Measurements from ENCODE around the gene TNS3. TPM values are rescaled to one million over a fixed set of nuclear protein-coding genes. Genes with fewer than 3 reads are reported as not detected.

TNS3 gene
- total RNA-seq, 1 experiment from 2014 or later = 9.5 TPM

DNA sequence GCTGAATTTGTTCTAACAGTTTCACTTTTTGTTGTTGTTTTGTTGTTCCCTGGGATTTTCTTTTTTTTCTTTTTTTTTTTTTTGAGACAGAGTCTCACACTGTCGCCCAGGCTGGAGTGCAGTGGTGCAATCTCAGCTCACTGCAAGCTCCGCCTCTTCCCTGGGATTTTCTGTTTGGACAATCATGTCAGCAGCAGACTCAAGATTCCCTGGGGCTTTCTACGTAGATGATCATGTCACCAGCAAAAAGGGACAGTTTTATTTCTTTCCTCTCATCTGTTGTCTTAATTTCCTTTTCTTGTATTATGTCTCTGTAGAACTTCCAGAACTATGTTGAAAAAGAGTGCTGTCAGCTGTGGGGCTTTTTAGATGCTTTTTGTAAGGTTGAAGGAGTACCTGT is 241.4 kb downstream of the TNS3 start:
- Mint-ChIP-seq H3K9me3 (no peaks in the 10 kb centered on the region), H3K27me3 (ENCODE audit: low read depth) (no peaks in the 10 kb centered on the region), H3K36me3 (ENCODE audit: insufficient read depth in 1 of 3, low read depth in 3 of 3) (no peaks in the 10 kb centered on the region; a peak in 1 of 7 replicates), H3K4me1 (peaks cover 0 to 4% of the 10 kb centered on the region in 2 experiments; a peak in 3 of 4 replicates), H3K4me3 (no peak overlapping the region), H3K27ac (no peak overlapping the region)
- H2AFZ ChIP-seq (ENCODE audit: low read length) = no peak overlapping the region
- no peaks in the 10 kb centered on the region for H3K79me1 ChIP-seq (ENCODE audit: insufficient read depth, low read depth, low read length, poor library complexity, severe bottlenecking)
- no peak overlapping the region for H2BK12ac ChIP-seq (ENCODE audit: insufficient read length, low read depth, low read length)
- no peak overlapping the region for H3K4me2 ChIP-seq (ENCODE audit: insufficient read depth, insufficient read length, low read length)
- no peak overlapping the region for H2BK20ac ChIP-seq (ENCODE audit: low read depth, low read length, poor library complexity, severe bottlenecking)
- no peaks in the 10 kb centered on the region for H3K9me3 ChIP-seq (ENCODE audit: control insufficient read depth, low read depth, low read length)
- H4K20me1 ChIP-seq (ENCODE audit: control insufficient read depth, insufficient read depth, insufficient read length) = no peaks in the 10 kb centered on the region
- H3K23ac ChIP-seq (ENCODE audit: insufficient read length, low read depth, low read length) = no peak overlapping the region
- no peak overlapping the region for H4K5ac ChIP-seq (ENCODE audit: insufficient read length, low read depth, low read length)
- no peak overlapping the region for H3K14ac ChIP-seq (ENCODE audit: insufficient read depth, low read length)
- no peak overlapping the region for H3K56ac ChIP-seq (ENCODE audit: insufficient read length, low read depth, low read length)
- TF ChIP-seq CTCF (conservative IDR thresholded peaks at IDR 0.05) = no peak
- H3K79me2 ChIP-seq (ENCODE audit: insufficient read depth, low read length) = no peaks in the 10 kb centered on the region
- no peaks in the 10 kb centered on the region for H3K23me2 ChIP-seq (ENCODE audit: insufficient read length, low read depth, low read length, poor library complexity, severe bottlenecking)
- H3K27me3 ChIP-seq (ENCODE audit: insufficient read depth, low read length) = no peaks in the 10 kb centered on the region
- no peak overlapping the region for H3T11ph ChIP-seq (ENCODE audit: low read length)
- H3K4ac ChIP-seq (ENCODE audit: low read depth, low read length) = no peak overlapping the region
- no peak overlapping the region for H3K27ac ChIP-seq (ENCODE audit: insufficient read length, low read depth, low read length)
- no peak overlapping the region for H4K8ac ChIP-seq (replicated peaks; ENCODE audit: insufficient read length, low read depth, low read length)
- H3K18ac ChIP-seq (ENCODE audit: insufficient read length, low read depth, low read length) = no peak overlapping the region
- no peak overlapping the region for H2BK5ac ChIP-seq (ENCODE audit: insufficient read length, low read length)
- no peak overlapping the region for H2BK120ac ChIP-seq (ENCODE audit: low read depth, low read length, poor library complexity, severe bottlenecking)
- no peak overlapping the region for H2AK5ac ChIP-seq (ENCODE audit: insufficient read length, low read length)
- no peak overlapping the region for H3K9ac ChIP-seq (ENCODE audit: extremely low read depth, insufficient read length, low read length)
- no peak overlapping the region for H2BK15ac ChIP-seq (ENCODE audit: low read depth, low read length)
- no peak for DNase-seq
- H4K91ac ChIP-seq (ENCODE audit: insufficient read length, low read depth, low read length) = no peak overlapping the region
- no peaks in the 10 kb centered on the region; the same call in 1 of the 2 replicates for H3K4me1 ChIP-seq (ENCODE audit: insufficient read depth, low read length)
- no CpG with 5 or more reads among the region's 3 CpGs for WGBS (ENCODE audit: extremely low coverage, insufficient read length, low lambda C conversion rate)
